ENCODE data around the gene ZNF319. TPM values are rescaled to one million over a fixed set of nuclear protein-coding genes. Genes with fewer than 3 reads are reported as not detected.

Gene ZNF319
- total RNA-seq, 1 experiment from 2014 or later: 4.3 TPM

DNA sequence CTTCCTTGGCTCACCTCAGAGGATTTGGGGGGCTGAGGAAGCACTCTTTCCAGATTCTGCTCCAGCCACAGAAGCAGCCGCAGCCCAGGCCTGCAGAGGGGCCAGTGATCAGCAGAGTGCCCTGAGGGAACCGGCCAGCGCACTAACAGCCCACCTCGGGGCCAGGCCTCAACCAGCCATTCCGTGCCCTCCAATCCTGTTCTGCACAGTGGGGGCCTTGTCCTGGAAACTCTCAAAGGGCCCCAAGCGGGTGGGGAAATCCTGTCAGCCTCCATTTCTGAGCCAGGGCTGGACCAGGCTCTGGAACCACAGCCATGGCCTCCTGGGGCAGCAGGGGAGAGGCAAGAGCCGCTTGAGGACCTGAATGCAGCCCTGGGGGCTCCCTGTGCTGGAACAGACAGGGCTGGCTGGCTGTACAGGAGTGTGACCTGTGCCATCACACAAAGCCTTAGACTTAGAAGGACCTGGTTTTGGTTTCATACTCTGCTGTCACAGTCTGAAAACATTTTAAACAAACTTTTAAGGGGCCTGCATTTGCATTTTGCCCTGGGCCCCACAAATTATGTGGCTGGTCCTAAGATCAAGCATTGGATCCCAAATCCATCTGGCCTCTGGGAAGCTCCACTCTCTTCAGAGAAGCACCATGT is 39.5 kb downstream of the ZNF319 start:
- H3K4me3 ChIP-seq: no peak overlapping the region
- H3K27ac ChIP-seq: no peak overlapping the region
- H3K36me3 ChIP-seq: no peaks in the 10 kb centered on the region
- peaks cover 1% of the 10 kb centered on the region for H3K4me1 ChIP-seq (replicated peaks)
- no peaks in the 10 kb centered on the region for H3K27me3 ChIP-seq (replicated peaks)
- no peak for DNase-seq (ENCODE audit: low read depth in 1 of 2, low spot score in 2 of 2)
- H3K9me3 ChIP-seq (replicated peaks): no peaks in the 10 kb centered on the region

DNA sequence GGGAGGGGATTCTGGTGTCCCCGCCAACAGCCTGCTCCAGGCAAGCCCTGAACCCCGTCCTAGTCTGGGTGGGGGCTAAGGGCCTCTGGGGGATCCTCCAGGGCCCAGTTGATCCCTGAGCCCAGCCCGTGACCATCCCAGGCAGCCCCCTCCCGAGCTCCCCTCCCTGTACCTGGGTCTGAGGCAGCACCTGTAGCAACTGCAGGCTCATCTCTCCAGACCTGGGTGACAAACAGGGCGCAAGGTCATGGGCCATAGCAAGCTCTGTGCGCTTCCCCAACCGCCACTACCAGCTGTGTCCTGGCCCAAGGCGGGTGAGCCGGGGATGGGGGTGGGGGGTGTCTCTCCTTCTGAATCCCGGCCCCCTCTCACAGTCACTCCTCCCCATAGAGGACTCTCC is 40.2 kb downstream of the ZNF319 start:
- no peaks in the 10 kb centered on the region for H3K27me3 ChIP-seq (replicated peaks)
- peaks cover 6% of the 10 kb centered on the region for H3K4me1 ChIP-seq (replicated peaks)
- no peak for DNase-seq (ENCODE audit: low read depth in 1 of 2, low spot score in 2 of 2)
- H3K27ac ChIP-seq: no peak overlapping the region
- no peaks in the 10 kb centered on the region for H3K9me3 ChIP-seq (replicated peaks)
- no peak overlapping the region for H3K4me3 ChIP-seq
- H3K36me3 ChIP-seq: no peaks in the 10 kb centered on the region

DNA sequence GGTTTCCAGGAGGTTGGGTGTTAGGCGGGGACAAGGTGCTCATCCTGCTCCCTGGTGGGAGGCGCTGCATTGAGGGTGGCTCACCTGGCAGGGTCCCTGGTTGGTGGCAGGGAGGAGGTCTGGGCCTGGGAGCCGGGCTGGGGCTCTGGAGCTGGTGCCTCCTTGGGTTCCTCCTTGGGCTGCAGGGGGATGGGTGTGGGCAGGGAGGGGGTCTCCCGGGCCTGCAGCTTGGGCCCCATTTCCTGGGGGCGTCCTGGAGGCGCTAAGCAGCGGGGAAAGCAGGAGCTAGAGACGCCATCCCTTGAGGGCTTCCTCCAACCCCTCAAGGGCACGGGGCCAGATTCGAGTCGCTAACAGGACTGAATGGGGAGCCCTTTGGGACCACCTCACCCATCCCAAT is 40.7 kb downstream of the ZNF319 start:
- Histone ChIP-seq H3K4me1 (replicated peaks) (peaks cover 6% of the 10 kb centered on the region), H3K27ac (no peak overlapping the region), H3K9me3 (replicated peaks) (no peaks in the 10 kb centered on the region), H3K36me3 (no peaks in the 10 kb centered on the region), H3K4me3 (no peak overlapping the region), H3K27me3 (replicated peaks) (no peaks in the 10 kb centered on the region)
- DNase-seq (ENCODE audit: low read depth in 1 of 2, low spot score in 2 of 2): no peak

DNA sequence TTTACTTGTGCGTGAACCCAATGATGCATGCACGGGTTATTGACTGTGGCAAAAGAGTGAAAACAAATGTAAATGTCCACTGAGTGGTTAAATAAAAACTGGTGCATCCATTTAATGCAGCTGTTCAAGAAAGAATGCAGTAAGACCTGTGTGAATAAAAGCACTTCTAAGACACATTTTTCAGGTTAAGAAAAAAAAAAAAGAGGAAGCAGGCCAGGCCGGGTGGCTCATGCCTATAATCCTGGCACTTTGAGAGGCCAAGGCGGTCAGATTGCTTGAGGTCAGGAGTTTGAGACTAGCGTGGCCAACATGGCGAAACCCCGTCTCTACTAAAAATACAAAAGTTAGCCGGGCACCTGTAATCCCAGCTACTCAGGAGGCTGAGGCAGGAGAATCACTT is 41.4 kb downstream of the ZNF319 start:
- Histone ChIP-seq H3K27ac (no peak overlapping the region), H3K9me3 (replicated peaks) (no peaks in the 10 kb centered on the region), H3K4me1 (replicated peaks) (peaks cover 6% of the 10 kb centered on the region), H3K36me3 (no peaks in the 10 kb centered on the region), H3K4me3 (no peak overlapping the region), H3K27me3 (replicated peaks) (no peaks in the 10 kb centered on the region)
- DNase-seq (ENCODE audit: low read depth in 1 of 2, low spot score in 2 of 2): no peak

DNA sequence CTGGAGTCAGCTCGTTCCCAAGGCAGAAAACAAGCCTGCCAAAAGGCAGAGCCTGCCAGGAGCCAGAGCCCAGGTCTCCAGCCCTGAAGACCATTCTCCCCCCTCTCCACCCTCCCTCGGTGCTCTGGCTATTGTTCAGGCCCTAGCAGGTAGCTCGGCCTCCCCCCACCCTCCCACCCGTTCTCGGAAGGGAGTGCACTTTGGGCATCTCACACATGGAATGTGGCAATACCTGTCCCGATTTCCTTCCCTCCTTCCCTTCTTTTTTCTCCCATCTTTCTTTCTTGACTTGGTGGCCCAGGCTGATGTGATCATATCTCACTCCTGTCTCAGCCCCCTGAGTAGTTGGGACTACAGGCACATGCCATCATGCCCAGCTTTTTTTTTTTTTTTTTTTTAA is 41.9 kb downstream of the ZNF319 start:
- Histone ChIP-seq H3K27me3 (replicated peaks) (no peaks in the 10 kb centered on the region), H3K4me3 (no peak overlapping the region), H3K27ac (no peak overlapping the region), H3K4me1 (replicated peaks) (peaks cover 6% of the 10 kb centered on the region), H3K36me3 (no peaks in the 10 kb centered on the region), H3K9me3 (replicated peaks) (no peaks in the 10 kb centered on the region)
- no peak for DNase-seq (ENCODE audit: low read depth in 1 of 2, low spot score in 2 of 2)

DNA sequence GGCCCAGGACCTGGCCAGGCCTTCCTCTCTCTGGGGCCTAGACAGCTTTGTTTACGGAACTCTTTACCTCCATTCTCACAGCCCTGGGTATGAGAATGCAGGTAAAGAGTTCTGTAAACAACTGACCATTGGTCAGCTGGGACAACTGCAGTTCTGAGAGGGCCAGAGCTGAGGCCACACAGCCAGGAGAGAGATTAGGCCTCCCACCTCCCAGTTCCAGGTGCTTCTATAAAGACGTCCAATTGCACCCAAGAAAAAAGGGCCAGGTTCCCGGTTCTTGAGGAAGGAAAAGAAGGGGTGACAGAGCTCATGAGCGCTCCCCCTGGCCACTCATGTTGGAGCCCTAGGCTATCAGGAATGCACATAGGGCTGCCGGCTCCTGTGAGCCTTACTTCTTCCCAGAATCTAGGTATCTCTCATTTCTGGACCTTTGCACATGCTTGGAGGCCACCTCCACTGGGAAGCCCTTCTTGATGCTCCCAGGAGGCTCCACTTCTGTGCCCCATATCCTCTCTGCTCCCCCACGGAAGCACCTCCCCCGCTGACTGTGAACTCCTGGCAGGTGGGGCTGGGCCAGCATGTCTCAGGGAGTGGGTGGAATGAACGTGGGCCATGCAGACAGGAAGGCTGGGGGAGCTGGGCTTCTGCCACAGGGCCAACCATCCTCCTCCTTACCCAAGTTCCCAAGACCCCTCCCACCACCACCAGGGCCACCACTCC is 42.6 kb downstream of the ZNF319 start:
- no peak overlapping the region for H3K27ac ChIP-seq
- DNase-seq (ENCODE audit: low read depth in 1 of 2, low spot score in 2 of 2): no peak
- no peak overlapping the region for H3K4me3 ChIP-seq
- H3K36me3 ChIP-seq: no peaks in the 10 kb centered on the region
- no peaks in the 10 kb centered on the region for H3K27me3 ChIP-seq (replicated peaks)
- H3K4me1 ChIP-seq (replicated peaks): peaks cover 6% of the 10 kb centered on the region
- H3K9me3 ChIP-seq (replicated peaks): no peaks in the 10 kb centered on the region

DNA sequence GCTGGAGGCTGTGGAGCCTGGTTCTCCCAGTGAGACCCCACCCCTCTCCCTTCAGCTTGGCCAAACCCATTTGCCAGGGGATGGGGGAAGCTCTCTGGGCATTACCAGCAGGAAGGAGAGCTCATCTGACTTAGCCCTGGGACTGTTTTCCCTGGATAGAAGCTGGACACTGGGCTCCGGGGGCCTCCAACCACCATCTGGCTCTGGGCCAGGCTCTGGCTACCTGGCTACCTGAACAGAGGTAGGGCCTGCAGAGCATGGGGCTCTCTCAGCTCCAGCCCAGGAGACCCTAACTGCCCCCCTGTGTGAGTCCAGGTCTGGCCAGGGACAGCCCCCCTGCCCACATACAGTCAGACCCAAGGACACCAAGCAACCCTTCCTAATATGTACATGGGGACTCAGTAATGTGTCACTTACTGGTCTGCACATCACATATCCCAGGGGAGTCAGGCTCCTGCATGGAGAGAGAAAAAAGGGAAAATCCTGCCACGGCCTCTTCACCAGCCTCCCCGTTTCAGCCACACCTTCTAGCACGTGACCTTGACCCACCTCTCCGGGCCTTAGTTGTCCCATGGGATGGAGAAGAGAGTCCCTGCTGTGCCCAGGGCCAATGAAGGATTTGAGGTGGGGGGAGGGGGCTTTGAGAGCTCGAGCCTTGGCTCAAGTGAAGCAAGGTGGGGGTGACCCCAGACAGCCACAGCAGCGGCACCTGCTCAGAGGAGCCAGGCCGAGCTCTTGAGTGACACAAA is 43.4 kb downstream of the ZNF319 start:
- Histone ChIP-seq H3K9me3 (replicated peaks) (no peaks in the 10 kb centered on the region), H3K27ac (no peak overlapping the region), H3K4me3 (no peak overlapping the region), H3K36me3 (no peaks in the 10 kb centered on the region), H3K4me1 (replicated peaks) (peaks cover 6% of the 10 kb centered on the region), H3K27me3 (replicated peaks) (no peaks in the 10 kb centered on the region)
- DNase-seq (ENCODE audit: low read depth in 1 of 2, low spot score in 2 of 2): no peak

DNA sequence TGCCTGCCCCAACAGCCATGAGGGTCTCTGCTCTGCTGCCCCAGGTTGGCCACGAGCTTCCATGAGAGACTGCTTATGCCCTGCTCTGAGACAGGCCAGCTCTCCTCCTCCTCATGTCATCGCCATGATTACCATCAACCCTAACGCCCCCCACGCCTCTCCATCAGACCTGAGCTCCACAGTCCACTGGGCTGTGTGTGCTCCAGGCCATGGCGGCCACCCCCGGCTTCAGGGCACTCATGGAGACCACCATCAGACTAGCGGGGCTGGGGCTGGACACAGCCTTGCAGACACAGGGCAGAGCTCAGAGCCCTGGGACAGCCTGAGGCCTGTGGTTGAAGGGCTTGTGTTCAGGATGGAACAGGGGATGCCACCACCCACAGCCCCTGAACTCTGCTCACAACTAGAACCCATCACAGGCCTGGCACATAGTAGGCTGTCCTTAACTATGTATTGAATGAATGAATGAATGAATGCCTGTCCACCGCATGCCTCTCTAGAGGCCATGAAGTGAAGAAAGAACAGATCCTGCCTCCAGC is 44.1 kb downstream of the ZNF319 start:
- no peaks in the 10 kb centered on the region for H3K36me3 ChIP-seq
- H3K27ac ChIP-seq: no peak overlapping the region
- no peaks in the 10 kb centered on the region for H3K27me3 ChIP-seq (replicated peaks)
- H3K9me3 ChIP-seq (replicated peaks): no peaks in the 10 kb centered on the region
- H3K4me3 ChIP-seq: no peak overlapping the region
- DNase-seq (ENCODE audit: low read depth in 1 of 2, low spot score in 2 of 2): no peak
- peaks cover 6% of the 10 kb centered on the region for H3K4me1 ChIP-seq (replicated peaks)

DNA sequence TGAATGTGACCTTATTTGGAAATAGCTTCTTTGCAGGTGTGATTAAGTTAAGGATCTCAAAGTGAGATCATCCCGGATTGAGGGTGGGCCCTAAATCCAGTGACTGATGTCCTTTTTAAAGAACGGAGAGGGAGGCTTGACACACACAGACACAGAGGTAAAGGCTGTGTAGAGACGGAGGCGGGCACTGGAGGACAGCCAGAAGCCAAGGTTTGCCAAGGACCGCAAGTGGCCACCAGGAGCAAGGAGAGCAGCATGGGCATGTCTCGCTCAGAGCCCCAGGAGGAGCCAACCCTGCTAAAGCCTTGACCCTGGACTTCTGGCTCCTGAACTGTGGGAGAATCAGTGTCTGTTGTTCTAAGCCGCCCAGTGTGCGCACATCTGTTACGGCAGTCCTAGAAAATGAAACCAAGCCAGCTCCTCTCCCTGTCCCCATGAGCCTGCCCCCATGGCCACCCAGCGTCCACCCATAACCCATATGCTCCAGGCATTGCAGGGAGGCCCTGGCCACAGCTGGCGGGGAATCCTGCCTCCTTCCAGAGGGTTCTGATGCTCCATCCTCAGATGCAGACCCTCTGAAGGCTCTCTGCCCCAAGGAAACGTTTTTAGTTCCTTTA is 44.8 kb downstream of the ZNF319 start:
- DNase-seq (ENCODE audit: low read depth in 1 of 2, low spot score in 2 of 2): no peak
- no peaks in the 10 kb centered on the region for H3K27me3 ChIP-seq (replicated peaks)

DNA sequence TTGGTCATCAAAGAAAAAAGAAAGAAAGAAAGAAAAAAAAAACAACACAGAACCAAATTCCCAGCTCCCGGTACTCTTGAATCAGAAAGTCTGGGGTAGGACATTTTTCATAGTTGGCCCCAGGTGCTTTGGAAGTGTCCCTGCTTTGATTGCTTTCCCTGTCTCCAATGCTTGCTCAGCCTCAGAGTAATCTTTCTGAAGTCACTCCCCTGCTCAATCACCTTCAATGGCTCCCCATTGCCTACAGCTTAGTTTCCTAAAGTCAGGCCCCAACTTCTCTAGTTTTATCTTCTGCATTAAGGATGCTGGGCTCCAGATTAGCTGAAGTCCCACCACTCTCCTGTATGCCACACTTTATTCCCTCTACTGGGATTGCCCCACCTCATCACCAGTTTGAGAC is 46.6 kb downstream of the ZNF319 start:
- no peak overlapping the region for H3K27ac ChIP-seq
- no peak overlapping the region for H3K4me3 ChIP-seq
- no peak for DNase-seq (ENCODE audit: low read depth in 1 of 2, low spot score in 2 of 2)
- no peaks in the 10 kb centered on the region for H3K36me3 ChIP-seq
- no peaks in the 10 kb centered on the region for H3K27me3 ChIP-seq (replicated peaks)
- H3K9me3 ChIP-seq (replicated peaks): no peaks in the 10 kb centered on the region
- peaks cover 6% of the 10 kb centered on the region for H3K4me1 ChIP-seq (replicated peaks)

More for the DNA sequence above, 44.8 kb downstream of the ZNF319 start:
- Histone ChIP-seq H3K4me3 (no peak overlapping the region), H3K36me3 (no peaks in the 10 kb centered on the region), H3K27ac (no peak overlapping the region), H3K4me1 (replicated peaks) (peaks cover 6% of the 10 kb centered on the region), H3K9me3 (replicated peaks) (no peaks in the 10 kb centered on the region)

DNA sequence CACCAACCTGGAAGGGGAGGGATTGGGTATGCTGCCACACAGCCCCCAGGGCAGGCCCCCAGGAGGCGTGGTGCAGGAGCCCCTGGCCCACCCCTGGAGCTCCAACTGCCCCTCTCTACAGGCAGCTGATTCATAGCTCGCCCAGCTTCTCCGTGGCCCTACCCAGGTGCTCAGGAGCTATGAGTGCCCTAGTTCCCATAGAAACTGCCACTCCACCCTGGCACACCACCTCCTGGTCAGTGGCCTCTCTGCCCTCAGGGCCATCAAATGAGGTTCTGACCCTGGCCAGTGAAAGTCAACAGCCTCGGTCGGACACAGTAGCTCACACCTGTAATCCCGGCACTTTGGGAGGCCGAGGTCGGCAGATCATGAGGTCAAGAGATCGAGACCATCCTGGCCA is 47.6 kb downstream of the ZNF319 start:
- H3K27me3 ChIP-seq (replicated peaks): no peaks in the 10 kb centered on the region
- H3K36me3 ChIP-seq: no peaks in the 10 kb centered on the region
- DNase-seq (ENCODE audit: low read depth in 1 of 2, low spot score in 2 of 2): no peak
- H3K4me3 ChIP-seq: no peak overlapping the region
- no peak overlapping the region for H3K27ac ChIP-seq
- peaks cover 6% of the 10 kb centered on the region for H3K4me1 ChIP-seq (replicated peaks)
- no peaks in the 10 kb centered on the region for H3K9me3 ChIP-seq (replicated peaks)

DNA sequence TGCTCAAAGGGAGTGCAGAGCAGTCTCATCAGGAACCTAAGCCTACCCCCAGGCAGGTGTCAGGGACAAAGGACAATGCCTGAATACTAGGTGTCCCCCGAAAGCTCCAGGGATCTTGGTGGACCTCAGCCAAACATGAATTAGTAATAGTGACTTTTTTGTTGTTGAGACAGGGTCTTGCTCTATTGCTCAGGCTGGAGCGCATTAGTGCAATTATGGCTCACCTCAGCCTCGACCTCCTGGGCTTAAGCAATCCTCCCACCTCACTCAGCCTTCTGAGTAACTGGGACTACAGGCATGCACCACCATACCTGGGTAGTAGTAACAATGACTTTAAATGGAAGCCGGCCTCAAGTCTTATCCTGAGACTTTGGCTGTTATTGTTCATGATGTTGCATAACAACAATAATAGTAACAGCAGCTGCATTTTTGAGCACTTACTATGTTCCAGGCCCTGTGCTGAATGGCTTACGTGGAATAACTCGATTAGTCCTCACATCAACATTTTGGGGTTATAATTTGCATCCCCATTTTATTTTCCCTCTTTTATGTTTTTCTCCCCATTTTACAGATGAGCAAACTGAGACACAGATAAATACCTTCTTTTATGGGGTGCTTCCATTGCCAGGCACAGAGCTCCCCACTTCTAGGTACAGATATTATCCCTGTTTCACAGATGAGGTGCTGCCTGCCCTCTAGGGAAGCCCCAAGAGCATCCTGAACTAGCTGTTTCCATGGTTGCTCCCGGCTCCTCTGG is 49.1 kb downstream of the ZNF319 start:
- Histone ChIP-seq H3K27ac (no peak overlapping the region), H3K9me3 (replicated peaks) (no peaks in the 10 kb centered on the region), H3K4me1 (replicated peaks) (peaks cover 6% of the 10 kb centered on the region), H3K4me3 (no peak overlapping the region), H3K36me3 (no peaks in the 10 kb centered on the region), H3K27me3 (replicated peaks) (no peaks in the 10 kb centered on the region)
- DNase-seq (ENCODE audit: low read depth in 1 of 2, low spot score in 2 of 2): no peak

DNA sequence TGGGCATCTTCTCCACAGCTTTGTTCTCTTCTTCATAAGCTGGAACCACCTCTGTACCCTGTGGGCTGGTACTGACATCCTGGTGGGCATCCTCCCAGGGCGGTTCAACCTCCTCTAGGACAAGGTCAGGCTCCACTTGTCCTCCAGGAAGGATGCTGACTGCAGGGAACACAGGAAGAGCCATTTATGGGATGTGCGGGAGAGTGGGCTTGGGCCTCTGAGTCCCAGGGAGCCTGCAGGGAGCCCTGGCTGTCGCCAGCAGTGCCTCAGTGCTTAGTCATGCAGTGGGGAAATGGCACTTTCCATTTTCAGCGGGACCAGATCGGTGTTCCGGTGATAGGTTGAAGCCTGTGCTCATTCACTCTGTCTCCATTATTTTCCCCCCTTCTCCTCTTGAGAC is 50.1 kb downstream of the ZNF319 start:
- Histone ChIP-seq H3K36me3 (no peaks in the 10 kb centered on the region), H3K27me3 (replicated peaks) (no peaks in the 10 kb centered on the region), H3K4me3 (no peak overlapping the region), H3K9me3 (replicated peaks) (no peaks in the 10 kb centered on the region), H3K4me1 (replicated peaks) (no peaks in the 10 kb centered on the region; the same call in 1 of the 2 replicates), H3K27ac (no peak overlapping the region)
- DNase-seq (ENCODE audit: low read depth in 1 of 2, low spot score in 2 of 2): no peak
